GM19324 (cell line): ENCODE measurements around the gene FICD.

ENCODE experiments used
- ATAC-seq: cut with Tn5 transposase; IDR thresholded peaks from one replicate; pipeline ENCODE4 v1.9.1; 2021; ENCODE audit warnings: mild to moderate bottlenecking, moderate library complexity; ENCODE audit not compliant: unreplicated experiment, low FRiP score

FICD gene

GRCh38 chr12:108498136-108498535 is 16.9 kb upstream of the FICD start:
- no peak for ATAC-seq

GRCh38 chr12:108502922-108503321 is 12.2 kb upstream of the FICD start:
- ATAC-seq: no peak

DNA sequence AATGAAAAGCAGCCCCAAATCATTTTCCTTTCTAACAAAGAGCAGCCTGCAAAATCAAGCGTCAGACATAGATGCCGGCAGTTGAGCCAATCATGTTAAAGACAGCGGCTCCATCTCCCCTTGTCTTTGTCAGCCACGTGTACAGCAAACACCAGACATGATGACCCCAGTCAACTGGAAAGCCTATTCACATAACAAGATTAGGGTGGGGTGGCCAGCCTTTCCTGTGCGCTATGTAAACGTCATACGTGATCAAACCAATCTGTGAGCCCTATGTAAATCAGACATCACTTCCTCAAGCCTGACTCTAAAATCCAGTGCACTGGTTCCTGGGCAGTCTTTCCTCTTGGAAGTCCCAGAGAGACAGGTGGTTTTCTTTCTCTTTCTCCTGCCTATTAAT is 9.9 kb upstream of the FICD start:
- ATAC-seq: no peak

DNA sequence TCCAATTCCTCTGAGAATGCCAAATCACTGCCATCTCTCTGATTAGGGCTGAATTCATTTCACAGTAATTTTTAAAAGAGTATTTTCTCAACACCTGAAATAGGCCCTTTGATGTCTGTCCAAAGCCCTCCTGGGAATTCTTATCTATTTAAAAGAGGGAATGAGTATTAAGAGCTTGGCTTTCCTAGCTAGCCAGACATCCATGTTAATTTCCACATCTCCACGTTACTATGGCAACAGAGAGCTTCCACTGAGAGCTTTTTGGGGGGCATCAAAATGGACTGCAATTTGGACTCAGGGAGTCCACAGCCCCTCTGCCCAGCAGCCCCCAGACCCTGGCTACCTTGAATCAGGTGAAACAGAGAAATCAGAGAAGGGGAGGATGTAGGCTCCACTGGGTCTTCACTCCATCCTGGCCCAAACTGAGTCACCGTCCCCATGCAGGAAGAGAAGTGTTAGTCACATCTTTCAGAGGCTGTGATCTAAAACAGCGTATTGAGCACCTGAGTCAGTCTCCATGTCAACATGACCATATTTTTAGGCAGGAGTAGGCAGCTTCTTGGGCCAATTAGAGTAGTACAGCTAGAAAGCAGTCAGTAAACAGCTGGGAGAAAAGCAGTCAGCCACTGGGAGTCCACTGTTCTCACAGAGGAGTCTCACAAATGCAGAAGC is 7.0 kb upstream of the FICD start:
- no peak for ATAC-seq

DNA sequence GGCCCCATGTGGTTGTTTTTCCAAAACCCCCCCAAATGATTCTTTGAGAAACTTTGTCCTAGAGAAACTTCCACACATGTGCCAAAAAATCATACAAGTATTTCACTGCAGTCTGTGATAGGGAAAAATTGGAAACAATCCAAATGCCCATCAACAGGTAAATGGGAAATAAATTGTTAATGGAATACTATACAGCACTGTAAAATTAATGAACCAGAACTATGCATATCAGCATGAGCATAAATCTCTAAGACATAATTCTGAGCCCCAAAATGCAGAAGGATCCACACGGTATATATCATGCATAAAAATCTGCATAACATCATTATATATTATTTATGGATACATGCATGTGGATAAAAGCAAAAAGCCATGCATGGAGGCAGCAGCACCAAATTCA is 5.3 kb upstream of the FICD start:
- no peak for ATAC-seq

- ATAC-seq: no peak
These were observed 4.2 kb upstream of the FICD start for GRCh38 chr12:108510836-108511235.

DNA sequence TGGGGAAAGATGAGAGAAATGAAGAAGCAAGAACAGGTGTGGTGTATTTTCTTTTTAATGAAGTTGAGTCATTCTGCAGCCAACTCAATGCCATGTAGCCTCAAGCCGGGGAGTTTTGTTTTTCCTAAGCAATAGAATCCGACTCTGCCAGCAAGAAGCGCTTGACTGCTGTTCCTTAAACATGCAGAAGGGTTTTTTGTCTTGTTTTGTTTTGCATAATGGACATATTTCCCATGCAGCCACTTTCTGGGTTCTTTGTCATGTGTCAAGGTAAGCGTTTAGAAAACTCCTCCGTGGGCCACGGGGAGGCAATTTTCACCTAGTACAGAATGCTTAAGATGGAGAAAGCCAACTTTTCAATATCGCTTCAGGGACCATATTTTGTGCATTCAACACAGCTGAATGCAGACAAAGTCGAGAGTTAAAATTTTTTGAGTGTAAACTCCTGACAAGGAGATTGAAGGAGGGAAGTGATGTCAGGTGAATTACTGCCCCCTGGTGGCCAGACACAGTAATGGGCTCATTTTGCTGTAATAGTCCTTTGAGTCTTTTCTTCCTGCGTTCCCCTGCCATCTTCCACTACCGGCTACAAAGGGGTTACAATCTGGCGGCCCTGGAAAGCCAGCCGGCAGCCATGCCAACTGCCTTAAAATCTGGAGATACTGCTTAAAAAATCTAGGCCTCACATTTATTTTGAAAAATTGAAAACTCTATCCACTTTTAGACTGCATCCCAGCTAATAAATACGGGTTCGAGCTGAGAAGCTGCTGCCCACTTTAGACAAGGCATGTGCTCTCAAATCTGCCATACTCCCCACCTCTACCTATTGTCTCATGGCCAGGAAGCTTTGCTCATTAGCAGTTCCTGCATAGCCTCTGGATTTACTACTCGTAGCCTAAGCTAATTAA is 3.2 kb upstream of the FICD start:
- ATAC-seq: no peak

- peak; percentile 0 for ATAC-seq
These were observed 557 bp upstream of the FICD start for GRCh38 chr12:108514468-108514972.

- no peak for ATAC-seq
These were observed 839 bp downstream of the FICD start for GRCh38 chr12:108515916-108516315.

GRCh38 chr12:108516511-108517275 is 1.6 kb downstream of the FICD start:
- no peak for ATAC-seq

GRCh38 chr12:108517288-108518100 is 2.4 kb downstream of the FICD start:
- no peak for ATAC-seq

DNA sequence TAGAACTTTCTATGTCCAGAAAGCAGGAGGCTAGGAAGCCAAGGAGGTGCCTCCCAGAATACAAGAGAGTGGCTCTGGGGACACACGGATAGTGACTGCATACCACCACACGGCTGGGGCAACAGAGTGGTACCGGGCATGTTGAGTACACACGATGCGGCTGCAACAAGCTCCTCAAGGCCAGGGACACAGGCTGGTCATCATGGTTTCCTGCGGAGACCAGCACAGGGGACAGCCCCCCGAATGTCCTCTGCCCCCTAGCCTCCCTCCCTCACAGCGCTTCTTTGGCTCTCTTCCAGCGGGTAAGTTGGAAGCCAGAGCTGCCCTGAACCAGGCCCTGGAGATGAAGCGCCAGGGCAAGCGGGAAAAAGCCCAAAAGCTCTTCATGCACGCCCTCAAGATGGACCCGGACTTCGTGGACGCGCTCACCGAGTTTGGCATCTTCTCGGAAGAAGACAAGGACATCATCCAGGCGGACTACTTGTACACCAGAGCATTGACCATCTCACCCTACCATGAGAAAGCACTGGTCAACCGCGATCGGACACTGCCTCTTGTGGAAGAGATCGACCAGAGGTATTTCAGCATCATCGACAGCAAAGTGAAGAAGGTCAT is 3.1 kb downstream of the FICD start:
- no peak for ATAC-seq

DNA sequence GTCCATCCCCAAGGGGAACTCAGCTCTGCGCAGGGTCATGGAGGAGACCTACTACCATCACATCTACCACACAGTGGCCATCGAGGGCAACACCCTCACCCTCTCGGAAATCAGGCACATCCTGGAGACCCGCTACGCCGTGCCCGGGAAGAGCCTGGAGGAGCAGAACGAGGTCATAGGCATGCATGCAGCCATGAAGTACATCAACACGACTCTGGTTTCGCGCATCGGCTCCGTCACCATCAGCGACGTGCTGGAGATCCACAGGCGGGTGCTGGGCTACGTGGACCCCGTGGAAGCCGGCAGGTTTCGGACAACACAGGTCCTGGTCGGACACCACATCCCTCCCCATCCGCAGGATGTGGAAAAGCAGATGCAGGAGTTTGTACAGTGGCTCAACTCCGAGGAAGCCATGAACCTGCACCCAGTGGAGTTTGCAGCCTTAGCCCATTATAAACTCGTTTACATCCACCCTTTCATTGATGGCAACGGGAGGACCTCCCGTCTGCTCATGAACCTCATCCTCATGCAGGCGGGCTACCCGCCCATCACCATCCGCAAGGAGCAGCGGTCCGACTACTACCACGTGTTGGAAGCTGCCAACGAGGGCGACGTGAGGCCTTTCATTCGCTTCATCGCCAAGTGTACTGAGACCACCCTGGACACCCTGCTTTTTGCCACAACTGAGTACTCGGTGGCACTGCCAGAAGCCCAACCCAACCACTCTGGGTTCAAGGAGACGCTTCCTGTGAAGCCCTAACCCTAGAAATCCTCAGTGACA is 3.8 kb downstream of the FICD start:
- no peak for ATAC-seq

GRCh38 chr12:108519558-108519957 is 4.5 kb downstream of the FICD start:
- no peak for ATAC-seq

- no peak for ATAC-seq
These were observed 8.3 kb downstream of the FICD start for GRCh38 chr12:108523365-108523764.

DNA sequence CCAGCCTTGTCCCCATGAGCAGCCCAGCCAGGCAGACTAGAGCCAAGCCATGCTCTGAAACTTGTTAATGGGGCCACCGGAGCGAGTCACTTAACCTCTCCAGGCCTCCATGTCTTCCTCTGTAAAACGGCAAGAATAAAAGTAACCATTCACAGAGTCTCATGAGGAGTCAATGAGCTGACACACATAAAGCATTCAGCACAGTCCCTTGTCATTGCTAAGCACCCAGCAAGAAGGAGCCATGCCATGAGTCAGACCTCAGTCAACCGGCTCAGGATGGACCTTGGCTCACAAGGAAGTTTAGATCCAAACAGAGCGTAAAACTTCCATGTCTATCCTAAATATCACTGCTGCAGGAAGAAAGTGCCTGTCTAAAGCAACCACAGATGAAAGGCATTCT is 10.6 kb downstream of the FICD start:
- ATAC-seq: no peak

GRCh38 chr12:108526482-108527165 is 11.5 kb downstream of the FICD start:
- ATAC-seq: no peak

GRCh38 chr12:108527166-108527496 is 12.1 kb downstream of the FICD start:
- no peak for ATAC-seq

DNA sequence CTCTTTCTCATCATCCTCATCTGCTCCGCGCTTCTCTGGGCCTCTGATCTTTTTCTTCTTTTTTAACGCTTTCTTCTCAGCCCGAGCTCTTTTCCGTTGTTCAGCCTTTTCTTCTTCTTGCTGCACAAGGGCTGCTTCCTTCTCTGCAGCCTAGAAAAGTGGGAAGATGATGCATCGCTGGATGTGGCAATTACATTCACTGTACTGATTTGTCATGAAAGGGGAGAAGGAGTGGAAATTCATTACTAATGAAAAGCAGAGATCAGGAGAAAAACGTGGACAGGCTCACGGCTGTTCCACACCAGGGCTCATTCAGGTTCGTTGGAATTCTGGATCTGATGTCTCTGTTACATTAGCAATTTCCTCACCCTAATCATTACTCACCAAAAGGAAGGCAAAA is 15.1 kb downstream of the FICD start:
- no peak for ATAC-seq
